Measurements from ENCODE around the gene MYO5C. TPM values are rescaled to one million over a fixed set of nuclear protein-coding genes. Genes with fewer than 3 reads are reported as not detected.

MYO5C gene
- total RNA-seq, 1 donor from 2014 or later: 18.5 TPM

DNA sequence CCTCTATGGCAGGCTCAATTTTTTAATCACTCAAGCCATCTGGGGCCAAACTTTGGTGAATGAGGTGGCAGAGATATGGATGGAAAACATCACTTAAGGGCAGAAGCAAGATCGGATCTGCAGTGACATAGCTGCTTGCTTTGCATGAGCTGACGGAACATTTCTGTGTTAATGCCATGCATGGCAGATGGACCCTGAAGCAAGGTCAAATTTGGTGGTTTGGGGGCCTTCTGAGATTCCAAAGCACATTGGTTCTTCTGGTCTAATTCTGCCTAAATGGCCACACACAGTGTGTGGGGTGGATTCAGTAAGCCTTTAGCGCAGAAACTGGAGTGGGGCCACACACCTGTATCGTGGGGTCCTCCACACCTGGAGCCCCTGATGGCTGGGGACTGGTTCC, 144.7 kb downstream of the MYO5C start:
- no peak for DNase-seq (ENCODE audit: low spot score)

DNA sequence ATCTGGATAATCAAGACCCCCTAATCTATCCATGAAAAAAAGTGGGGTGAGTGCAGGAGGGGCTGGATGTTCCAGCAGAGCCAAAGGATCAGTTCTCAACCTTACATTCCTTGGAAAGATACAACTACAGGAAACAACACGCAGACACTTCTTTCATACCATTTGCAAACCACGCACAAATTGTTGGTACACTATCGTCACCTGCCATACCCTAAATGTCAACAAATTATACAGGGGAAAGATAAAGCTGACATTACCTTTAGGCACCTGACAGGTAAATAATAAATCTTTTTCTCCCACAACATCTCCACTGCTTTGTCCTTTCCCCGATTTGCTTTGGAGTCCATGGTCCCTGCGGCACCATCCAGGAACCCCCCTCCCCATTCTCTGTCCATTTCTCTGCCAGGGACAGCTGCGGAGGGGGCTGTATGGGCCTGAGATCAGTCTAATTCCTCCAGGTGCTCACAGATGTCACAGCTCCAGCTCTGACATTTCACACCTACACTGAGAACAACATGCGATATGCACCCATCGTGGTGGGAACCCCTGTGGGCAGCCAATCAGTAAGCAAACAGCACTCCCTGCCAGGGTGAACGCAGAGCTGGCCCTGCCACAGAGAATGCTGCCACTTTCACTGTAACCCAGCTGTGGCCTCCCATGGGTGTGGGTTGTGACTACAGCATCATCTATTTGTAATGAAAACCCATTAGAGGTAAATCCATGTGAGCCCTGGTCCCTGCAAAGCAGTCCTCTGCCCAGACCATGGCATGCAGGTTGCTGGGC, 145.4 kb downstream of the MYO5C start:
- no peak for DNase-seq (ENCODE audit: low spot score)

DNA sequence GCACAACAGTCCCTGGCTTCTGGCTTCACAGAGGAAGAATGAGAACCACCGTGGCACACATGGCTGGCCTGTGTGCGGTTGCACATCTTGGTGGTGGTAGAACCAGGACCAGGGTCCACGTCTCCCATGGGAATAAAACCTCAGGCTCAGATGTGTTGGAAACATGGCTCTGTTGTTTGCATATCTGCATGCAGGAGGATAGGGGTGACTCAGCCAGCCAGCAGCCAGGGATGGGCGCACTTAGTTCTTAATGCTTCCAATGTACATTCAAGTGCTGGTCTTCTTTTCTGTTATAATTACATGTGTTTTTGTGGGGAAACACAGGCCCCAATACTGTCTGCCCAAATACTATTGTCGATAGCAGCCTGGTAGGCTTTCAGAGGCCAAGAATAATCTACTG, 147.2 kb downstream of the MYO5C start:
- DNase-seq (ENCODE audit: low spot score): no peak

DNA sequence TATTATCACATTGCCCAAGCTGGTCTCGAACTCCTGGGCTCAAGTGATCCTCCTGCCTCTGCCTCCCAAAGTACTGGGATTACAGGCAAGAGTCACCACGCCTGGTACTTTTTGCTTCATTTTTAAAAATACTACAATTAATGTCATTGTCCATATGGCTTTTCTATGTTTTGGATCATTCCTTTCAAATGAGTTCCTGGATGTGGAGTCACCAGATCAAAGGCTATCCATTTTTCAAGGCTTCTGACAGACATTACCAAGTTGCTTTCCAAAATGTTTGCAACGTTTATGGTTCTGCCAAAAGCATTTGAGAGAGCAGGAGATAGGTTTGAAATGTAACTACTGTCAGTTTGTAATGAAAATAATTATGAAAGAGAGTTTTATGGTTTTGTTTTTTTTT, 148.8 kb downstream of the MYO5C start:
- no peak for DNase-seq (ENCODE audit: low spot score)

DNA sequence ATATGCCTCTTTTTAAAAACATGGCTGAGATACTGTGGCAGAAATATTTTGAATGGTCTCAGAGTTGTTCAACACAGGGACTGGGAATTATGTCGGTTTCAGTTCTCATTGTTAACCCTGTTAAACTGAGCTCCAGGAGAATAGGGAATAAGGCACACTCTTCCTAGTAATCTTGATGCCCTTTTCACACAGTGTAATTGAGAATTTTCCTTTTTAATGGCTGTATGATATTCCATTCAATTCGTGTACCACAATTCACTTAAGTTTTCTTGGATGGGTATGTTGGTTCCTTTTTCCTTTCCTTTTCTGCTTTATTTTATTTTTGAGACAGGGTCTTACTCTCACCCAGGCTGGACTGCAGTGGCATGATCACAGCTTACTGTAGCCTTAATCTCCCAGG, 149.3 kb downstream of the MYO5C start:
- DNase-seq (ENCODE audit: low spot score): no peak

DNA sequence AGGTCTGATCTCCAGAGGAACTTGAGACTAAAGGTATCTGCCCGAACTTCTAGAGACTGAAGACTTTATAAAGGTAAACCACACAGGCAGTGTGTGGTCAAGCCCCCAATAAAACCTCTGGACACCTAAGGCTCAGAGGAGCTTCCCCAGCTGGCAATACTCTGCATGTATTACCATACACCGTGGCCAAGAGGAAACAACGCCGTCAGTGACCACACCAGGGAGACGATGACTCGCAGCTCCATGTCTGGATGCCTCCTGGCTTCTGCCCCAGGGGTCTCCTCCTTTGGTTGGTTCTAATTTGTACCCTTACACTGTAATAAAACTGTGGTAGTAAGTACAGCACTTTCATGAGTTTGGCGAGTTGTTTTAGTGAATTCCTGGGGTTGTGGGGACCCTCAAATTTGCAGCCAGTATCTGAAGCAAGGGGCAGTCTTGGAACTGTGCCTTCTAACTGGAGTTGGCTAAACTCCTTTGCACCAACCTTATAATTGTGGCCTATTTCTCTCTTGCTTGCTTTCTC, 150.9 kb downstream of the MYO5C start:
- DNase-seq (ENCODE audit: low spot score): no peak

DNA sequence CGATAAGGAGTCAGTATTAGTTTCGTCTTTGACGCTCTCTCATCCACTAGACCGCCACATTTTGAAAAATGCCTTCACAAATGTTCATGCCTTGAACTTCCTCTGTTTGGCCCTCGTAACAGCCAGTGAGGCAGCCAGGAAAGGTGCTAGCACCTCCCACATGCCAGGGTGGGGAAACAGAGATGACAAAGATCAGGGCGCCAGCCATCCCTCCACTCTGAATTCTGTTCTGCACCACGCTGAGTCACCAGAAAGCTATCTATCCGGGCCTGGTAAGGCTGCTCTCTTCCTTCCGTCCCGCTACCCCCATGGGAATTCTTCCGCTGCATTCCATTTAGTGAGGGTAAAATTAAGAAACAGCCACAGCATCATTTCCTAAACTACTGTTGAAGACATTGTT, 151.7 kb downstream of the MYO5C start:
- DNase-seq (ENCODE audit: low spot score): no peak

Small RNA genes lying within 50 kb of the gene (microRNA-seq; reads per million reads assigned to microRNA genes)
- gene MIR1266 (ENCODE audit: borderline number of aligned reads): not detected

Other genes starting within 250 kb of the MYO5C start
- gene BCL2L10, start 183.0 kb downstream of the MYO5C start, total RNA-seq: not detected
- 8.9 TPM for gene GNB5, start 104.4 kb downstream of the MYO5C start, total RNA-seq
- 67.8 TPM for gene MYO5A, start 233.1 kb upstream of the MYO5C start, total RNA-seq